Stomach (tissue), 4 donors: ENCODE measurements around the gene PANK2.

Source experiments
- CTCF ChIP-seq, 7 experiments: fragments of 450-650 bp in 4 of 7; fragments of 200-600 bp in 3 of 7; sonication (generic) in 3 of 7; IDR thresholded peaks; one replicate each; pipeline ENCODE4 v1.5.1; 2016 to 2019; ENCODE audit warnings: antibody characterized with exemption in 7 of 7, control low read depth in 2 of 7, mild to moderate bottlenecking in 1 of 7
- EP300 ChIP-seq: sonication (generic); formaldehyde crosslinking; IDR thresholded peaks from one replicate; pipeline ENCODE4 v1.6.1; 2017; ENCODE audit warnings: antibody characterized with exemption
- POLR2A ChIP-seq, 4 donors: fragments of 450-650 bp; IDR thresholded peaks; one replicate each; pipeline ENCODE4 v1.6.1; 2016; ENCODE audit warnings: antibody characterized with exemption in 4 of 4, control low read depth in 2 of 4, mild to moderate bottlenecking in 1 of 4, moderate library complexity in 1 of 4
- POLR2AphosphoS5 ChIP-seq, 3 donors: sonication (generic); formaldehyde crosslinking; IDR thresholded peaks; one replicate each; pipeline ENCODE4 v1.6.1; 2016; ENCODE audit warnings: antibody characterized with exemption in 3 of 3

- TF ChIP-seq CTCF (IDR thresholded peaks at IDR 0.05) = no peak
- no peak for TF ChIP-seq EP300
- no peak for TF ChIP-seq POLR2AphosphoS5 (IDR thresholded peaks at IDR 0.05)
- TF ChIP-seq POLR2A (IDR thresholded peaks at IDR 0.05) = no peak
Measured at GRCh38 chr20:3862333-3862732, 26.9 kb upstream of the PANK2 start.
